ENCODE measurements around the gene ADD3. TPM values are rescaled to one million over a fixed set of nuclear protein-coding genes. Genes with fewer than 3 reads are reported as not detected.

The ADD3 gene
- total RNA-seq, result 221 and 354 TPM in 2 replicates

DNA sequence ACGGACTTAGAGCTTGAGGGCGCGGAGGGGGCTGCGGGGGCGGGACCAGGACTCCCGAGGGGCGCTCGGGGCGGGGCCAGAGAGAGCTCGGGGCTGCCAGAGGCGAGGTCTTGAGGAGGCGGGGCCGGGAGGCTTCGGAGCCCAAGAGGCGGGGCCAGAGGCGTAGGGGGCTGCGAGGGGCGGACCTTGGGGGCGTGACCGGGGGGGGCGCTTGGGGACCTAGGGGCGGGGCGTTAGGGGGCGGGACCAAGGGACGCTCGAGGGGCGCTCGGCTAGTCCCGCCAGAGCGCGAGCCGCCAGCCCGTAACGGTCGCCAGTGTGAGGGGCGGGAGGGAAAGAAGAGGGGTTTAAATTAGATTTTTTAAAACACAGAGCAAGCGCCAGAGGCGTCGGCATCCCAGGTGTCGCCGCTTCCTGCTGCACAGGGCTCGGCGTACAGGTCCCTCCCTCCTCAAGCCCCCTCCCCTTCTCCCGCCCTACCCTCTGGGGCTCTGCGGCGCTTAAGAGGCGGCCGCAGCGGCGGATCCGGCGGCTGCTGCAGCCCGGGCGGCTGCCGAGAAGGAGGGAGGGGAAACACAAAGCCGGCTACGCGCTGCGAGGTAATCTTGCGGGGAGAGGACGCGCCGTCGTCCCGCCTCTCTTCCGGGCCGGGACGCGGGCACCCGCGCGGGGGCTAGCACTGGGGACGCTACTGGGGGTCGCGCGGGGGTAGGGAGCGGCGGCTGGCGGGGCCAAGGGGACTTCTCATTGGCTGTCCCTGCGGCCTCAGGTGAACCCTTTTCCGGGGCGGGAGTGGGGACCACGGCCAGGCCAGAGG, at the start of gene ADD3:
Gene ADD3 (plus strand): TSS at position 284 of the 817 bp plus-strand sequence. CDS start 92,670 bp downstream, outside the sequence.

Small RNAs within 50 kb of the gene (small RNA-seq; reads per million reads assigned to genes)
- not detected for gene SNRPGP12

Other genes with a start within 250 kb of the ADD3 start
- gene XPNPEP1, start 84.5 kb upstream of the ADD3 start, total RNA-seq, result 123 and 169 TPM in 2 replicates
- gene MXI1, start 199.6 kb downstream of the ADD3 start, total RNA-seq, result 5.9 and 17.3 TPM in 2 replicates